ENCODE results near the gene TCTA. TPM values are rescaled to one million over a fixed set of nuclear protein-coding genes. Genes with fewer than 3 reads are reported as not detected.

The TCTA gene
- total RNA-seq, 1 experiment from 2014 or later = 11.5 TPM

- no peak for DNase-seq (ENCODE audit: low spot score)
- H3K36me3 Mint-ChIP-seq = peaks cover 6% of the 10 kb centered on the region
- ChIA-PET POLR2A (no interaction called here), CTCF (interaction anchor here (1.5 to 2.4 kb wide), 2 partner anchors 122 to 125 kb away, joined by 3 to 9 read pairs; no protein-coding TSS in a partner anchor)
- no peak for ATAC-seq
- peaks cover 39% of the 10 kb centered on the region for H3K4me1 Mint-ChIP-seq
- no peak overlapping the region for H3K4me3 Mint-ChIP-seq
- H3K27me3 Mint-ChIP-seq (ENCODE audit: low read depth) = no peaks in the 10 kb centered on the region
- no peaks in the 10 kb centered on the region for H3K9me3 Mint-ChIP-seq
- no peak for TF ChIP-seq NR3C1 (CRISPR knock-in tag; conservative IDR thresholded peaks at IDR 0.05; ENCODE audit: low read depth)
- TF ChIP-seq ZNF281 (CRISPR knock-in tag; IDR thresholded peaks at IDR 0.05) = no peak
- TF ChIP-seq ZNF396 (CRISPR knock-in tag; IDR thresholded peaks at IDR 0.05; ENCODE audit: borderline replicate concordance) = no peak
- TF ChIP-seq TP53 (CRISPR knock-in tag; IDR thresholded peaks at IDR 0.05) = no peak
- TF ChIP-seq ZNF263 (CRISPR knock-in tag; IDR thresholded peaks at IDR 0.05; ENCODE audit: low read depth) = no peak
- TF ChIP-seq ATF2 (CRISPR knock-in tag; IDR thresholded peaks at IDR 0.05; ENCODE audit: borderline replicate concordance, low read depth) = no peak
- TF ChIP-seq IRF2 (CRISPR knock-in tag; IDR thresholded peaks at IDR 0.05; ENCODE audit: borderline replicate concordance, low read depth) = no peak
- TF ChIP-seq ERG (CRISPR knock-in tag; IDR thresholded peaks at IDR 0.05) = no peak
- no peak for TF ChIP-seq ZNF423 (CRISPR knock-in tag; IDR thresholded peaks at IDR 0.05)
- no peak for TF ChIP-seq ZBTB21 (CRISPR knock-in tag; IDR thresholded peaks at IDR 0.05; ENCODE audit: borderline replicate concordance)
- no peak for TF ChIP-seq SOX15 (CRISPR knock-in tag; IDR thresholded peaks at IDR 0.05)
- no peak for TF ChIP-seq ZNF671 (CRISPR knock-in tag; IDR thresholded peaks at IDR 0.05)
- no peak for TF ChIP-seq ZNF232 (CRISPR knock-in tag; IDR thresholded peaks at IDR 0.05)
- TF ChIP-seq STAT6 (CRISPR knock-in tag; conservative IDR thresholded peaks at IDR 0.05; ENCODE audit: low read depth) = no peak
- no peak for TF ChIP-seq TEAD1 (CRISPR knock-in tag; IDR thresholded peaks at IDR 0.05)
- TF ChIP-seq JUN (CRISPR knock-in tag; IDR thresholded peaks at IDR 0.05) = no peak
- no peak for TF ChIP-seq NFE2L1 (CRISPR knock-in tag; IDR thresholded peaks at IDR 0.05)
- no peak for TF ChIP-seq CTCF (IDR thresholded peaks at IDR 0.05)
- no peak for TF ChIP-seq CBFB (CRISPR knock-in tag; IDR thresholded peaks at IDR 0.05; ENCODE audit: low read depth)
- no peak overlapping the region; the same call in 1 of the 2 replicates for H3K27ac Mint-ChIP-seq
These were observed 2.5 kb downstream of the TCTA start for GRCh38 chr3:49414753-49415152.

Data from WTC11 (cell line).